Chondrocyte (in vitro differentiated cells): Measurements from ENCODE around the gene PXMP2. TPM values are rescaled to one million over a fixed set of nuclear protein-coding genes. Genes with fewer than 3 reads are reported as not detected.

ENCODE experiments used
- DNase-seq: peaks from one replicate; pipeline ENCODE4 v3.0.0; 2021; ENCODE audit warnings: mixed read lengths, low spot score
- H3K27ac Mint-ChIP-seq: one replicate; pipeline ENCODE4 v1.8.0; 2021; ENCODE audit warnings: mild to moderate bottlenecking, moderate library complexity, mixed read lengths; ENCODE audit not compliant: unreplicated experiment
- H3K27me3 Mint-ChIP-seq: 2 replicates; pipeline ENCODE4 v1.8.0; 2021; ENCODE audit warnings: low read depth, mixed read lengths
- H3K36me3 Mint-ChIP-seq: 2 replicates; pipeline ENCODE4 v1.8.0; 2021; ENCODE audit warnings: low read depth, mixed read lengths
- H3K4me1 Mint-ChIP-seq: 2 replicates; pipeline ENCODE4 v1.8.0; 2021; ENCODE audit warnings: low read depth, mild to moderate bottlenecking, mixed read lengths
- H3K4me3 Mint-ChIP-seq: one replicate; pipeline ENCODE4 v1.8.0; 2021; ENCODE audit warnings: mild to moderate bottlenecking, moderate library complexity, mixed read lengths; ENCODE audit not compliant: unreplicated experiment
- H3K9me3 Mint-ChIP-seq: 2 replicates; pipeline ENCODE4 v1.8.0; 2021; ENCODE audit warnings: low read depth, mixed read lengths
- total RNA-seq: library from RNA; stranded (reverse); gene quantifications from 3 replicates; pipeline ENCODE4 v1.2.1, GENCODE V29; 2021
- TF ChIP-seq, protein P1 (sequence below): fragments of 200-600 bp; sonication (generic); IDR thresholded peaks from 2 replicates; pipeline ENCODE4 v1.5.0; 2021; ENCODE audit warnings: antibody characterized with exemption, mild to moderate bottlenecking, moderate library complexity

PXMP2 gene
- total RNA-seq, 1 donor from 2014 or later: 19.0 TPM

- DNase-seq: peak; percentile 33
- H3K36me3 Mint-ChIP-seq: peaks cover 28% of the 10 kb centered on the region
Observed at GRCh38 chr12:132673288-132674179, 13.9 kb upstream of the PXMP2 start.

DNA sequence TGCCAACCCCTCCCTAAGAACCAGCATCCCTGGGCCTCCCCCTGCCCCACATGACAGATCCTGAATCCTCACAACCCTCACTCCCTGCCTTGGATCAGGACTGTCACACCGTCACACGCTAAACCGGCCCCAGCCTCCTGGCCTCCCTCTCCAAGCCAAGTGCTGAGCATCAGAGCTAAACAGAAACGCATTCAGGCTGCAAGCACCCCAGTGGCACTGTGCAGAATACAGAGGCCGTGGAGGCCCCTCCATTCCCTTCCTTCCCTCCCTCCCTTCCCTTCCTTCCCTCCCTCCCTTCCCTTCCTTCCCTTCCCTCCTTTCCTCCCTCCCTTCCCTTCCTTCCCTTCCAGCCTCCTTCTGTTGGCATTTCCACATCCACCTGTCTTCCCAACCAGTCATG lies 12.8 kb upstream of the PXMP2 start:
- peaks cover 25% of the 10 kb centered on the region for H3K36me3 Mint-ChIP-seq
- TF ChIP-seq, protein P1, sequence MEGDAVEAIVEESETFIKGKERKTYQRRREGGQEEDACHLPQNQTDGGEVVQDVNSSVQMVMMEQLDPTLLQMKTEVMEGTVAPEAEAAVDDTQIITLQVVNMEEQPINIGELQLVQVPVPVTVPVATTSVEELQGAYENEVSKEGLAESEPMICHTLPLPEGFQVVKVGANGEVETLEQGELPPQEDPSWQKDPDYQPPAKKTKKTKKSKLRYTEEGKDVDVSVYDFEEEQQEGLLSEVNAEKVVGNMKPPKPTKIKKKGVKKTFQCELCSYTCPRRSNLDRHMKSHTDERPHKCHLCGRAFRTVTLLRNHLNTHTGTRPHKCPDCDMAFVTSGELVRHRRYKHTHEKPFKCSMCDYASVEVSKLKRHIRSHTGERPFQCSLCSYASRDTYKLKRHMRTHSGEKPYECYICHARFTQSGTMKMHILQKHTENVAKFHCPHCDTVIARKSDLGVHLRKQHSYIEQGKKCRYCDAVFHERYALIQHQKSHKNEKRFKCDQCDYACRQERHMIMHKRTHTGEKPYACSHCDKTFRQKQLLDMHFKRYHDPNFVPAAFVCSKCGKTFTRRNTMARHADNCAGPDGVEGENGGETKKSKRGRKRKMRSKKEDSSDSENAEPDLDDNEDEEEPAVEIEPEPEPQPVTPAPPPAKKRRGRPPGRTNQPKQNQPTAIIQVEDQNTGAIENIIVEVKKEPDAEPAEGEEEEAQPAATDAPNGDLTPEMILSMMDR: no peak

More at GRCh38 chr12:132673288-132674179, 13.9 kb upstream of the PXMP2 start:
- Mint-ChIP-seq H3K4me1 (no peaks in the 10 kb centered on the region), H3K27ac (no peak overlapping the region), H3K4me3 (no peak overlapping the region), H3K27me3 (no peaks in the 10 kb centered on the region), H3K9me3 (no peaks in the 10 kb centered on the region)
- TF ChIP-seq, protein P1: no peak

DNA sequence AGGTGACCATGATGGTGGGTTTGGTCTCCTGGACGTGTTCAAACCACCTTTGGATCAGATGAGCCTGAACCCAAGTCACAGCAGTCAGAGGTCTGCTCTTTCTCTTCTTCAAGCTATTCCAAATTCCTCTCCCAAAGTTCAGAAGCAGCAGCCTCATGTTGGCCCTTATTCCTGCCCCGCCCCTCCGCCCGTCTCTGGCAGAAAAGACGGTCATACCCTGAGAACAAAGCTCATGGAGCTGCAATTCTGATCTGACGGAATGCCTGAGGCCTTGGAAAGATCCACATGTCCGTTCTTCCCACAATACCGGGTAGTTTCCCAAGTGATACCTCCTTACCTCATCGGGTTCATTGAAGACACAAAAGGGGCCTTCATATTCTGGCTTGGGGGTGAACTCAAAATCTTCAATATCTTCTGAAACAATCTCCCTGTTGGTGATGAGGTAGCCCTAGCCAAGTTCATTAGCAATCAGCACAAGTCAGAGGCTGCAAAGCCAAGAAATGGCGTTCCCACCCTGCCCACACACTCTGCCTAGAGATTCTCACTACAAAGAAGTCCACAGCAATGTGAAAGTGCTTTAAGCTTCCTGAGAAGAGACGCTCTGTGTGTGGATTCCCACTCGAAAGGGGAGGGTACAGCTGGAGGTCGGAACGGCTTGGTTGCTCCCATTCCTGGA lies 11.5 kb upstream of the PXMP2 start:
- H3K4me1 Mint-ChIP-seq: no peaks in the 10 kb centered on the region
- H3K36me3 Mint-ChIP-seq: peaks cover 22% of the 10 kb centered on the region
- H3K4me3 Mint-ChIP-seq: no peak overlapping the region
- H3K27me3 Mint-ChIP-seq: no peaks in the 10 kb centered on the region
- H3K9me3 Mint-ChIP-seq: no peaks in the 10 kb centered on the region
- no peak for DNase-seq
- TF ChIP-seq, protein P1: no peak
- no peak overlapping the region for H3K27ac Mint-ChIP-seq

More for the DNA sequence above, 12.8 kb upstream of the PXMP2 start:
- DNase-seq: no peak
- Mint-ChIP-seq H3K4me1 (no peaks in the 10 kb centered on the region), H3K27ac (no peak overlapping the region), H3K4me3 (no peak overlapping the region), H3K9me3 (no peaks in the 10 kb centered on the region), H3K27me3 (no peaks in the 10 kb centered on the region)

GRCh38 chr12:132677492-132677891 lies 9.9 kb upstream of the PXMP2 start:
- no peak for DNase-seq
- Mint-ChIP-seq H3K4me1 (no peaks in the 10 kb centered on the region), H3K4me3 (no peak overlapping the region), H3K27me3 (no peaks in the 10 kb centered on the region), H3K36me3 (peaks cover 18% of the 10 kb centered on the region), H3K9me3 (no peaks in the 10 kb centered on the region), H3K27ac (no peak overlapping the region)
- TF ChIP-seq, protein P1: no peak

- Mint-ChIP-seq H3K4me3 (peak overlapping the region; percentile 58), H3K36me3 (no peaks in the 10 kb centered on the region), H3K4me1 (peaks cover 23% of the 10 kb centered on the region), H3K27ac (no peak overlapping the region), H3K27me3 (no peaks in the 10 kb centered on the region), H3K9me3 (no peaks in the 10 kb centered on the region)
- DNase-seq: no peak
- TF ChIP-seq, protein P1: no peak
Observed at GRCh38 chr12:132685400-132685799, 2.0 kb upstream of the PXMP2 start.
